Calu3 (cell line): ENCODE measurements around the gene SLC25A30. TPM values are rescaled to one million over a fixed set of nuclear protein-coding genes. Genes with fewer than 3 reads are reported as not detected.
A peak's percentile ranks its signal among the peaks of the same experiment; 100 is the strongest.

Experiments used
- BruUV-seq: library from RNA; stranded (reverse); fragments of 400-500 nt; replicated peaks from 2 replicates; lab custom pipeline; 2021; lab: Mats Ljungman, UMichigan
- CTCF ChIA-PET: fragments of 300-600 bp; sonication (Branson Sonifier 250); formaldehyde crosslinking; loops from one replicate; lab custom pipeline; 2022; ENCODE audit warnings: antibody characterized with exemption; lab: Charles Lee
- DNase-seq: peaks from one replicate; pipeline ENCODE4 v3.0.0; 2022
- H3K27ac Mint-ChIP-seq: one replicate; pipeline ENCODE4 v1.8.0; 2022; ENCODE audit warnings: mixed read lengths; ENCODE audit not compliant: unreplicated experiment
- H3K27me3 Mint-ChIP-seq: one replicate; pipeline ENCODE4 v1.8.0; 2022; ENCODE audit warnings: mixed read lengths; ENCODE audit not compliant: unreplicated experiment
- H3K36me3 Mint-ChIP-seq: one replicate; pipeline ENCODE4 v1.8.0; 2022; ENCODE audit warnings: mild to moderate bottlenecking, moderate library complexity, mixed read lengths; ENCODE audit not compliant: insufficient read depth, unreplicated experiment
- H3K4me1 Mint-ChIP-seq: one replicate; pipeline ENCODE4 v1.8.0; 2022; ENCODE audit warnings: mild to moderate bottlenecking, low read depth, mixed read lengths; ENCODE audit not compliant: unreplicated experiment
- H3K4me3 Mint-ChIP-seq: one replicate; pipeline ENCODE4 v1.8.0; 2022; ENCODE audit warnings: mild to moderate bottlenecking, low read depth, moderate library complexity, mixed read lengths; ENCODE audit not compliant: unreplicated experiment
- H3K9me3 Mint-ChIP-seq: one replicate; pipeline ENCODE4 v1.8.0; 2022; ENCODE audit warnings: low read depth, mixed read lengths; ENCODE audit not compliant: unreplicated experiment
- intact Hi-C: fragments of 100-400 bp; cut with micrococcal nuclease; formaldehyde crosslinking; loops from one replicate; pipeline ENCODE4 v1.10.0; 2022; ENCODE audit not compliant: unreplicated experiment
- total RNA-seq: library from RNA; stranded (reverse); gene quantifications from 2 replicates; pipeline ENCODE4 v1.2.3, GENCODE V29; 2022
- TF ChIP-seq, protein P1 (sequence below): fragments of 200-600 bp; IDR thresholded peaks from one replicate; pipeline ENCODE4 v1.8.0; 2022; ENCODE audit warnings: antibody characterized with exemption; ENCODE audit not compliant: unreplicated experiment

The SLC25A30 gene
- total RNA-seq, 1 experiment from 2014 or later = 18.2 TPM

DNA sequence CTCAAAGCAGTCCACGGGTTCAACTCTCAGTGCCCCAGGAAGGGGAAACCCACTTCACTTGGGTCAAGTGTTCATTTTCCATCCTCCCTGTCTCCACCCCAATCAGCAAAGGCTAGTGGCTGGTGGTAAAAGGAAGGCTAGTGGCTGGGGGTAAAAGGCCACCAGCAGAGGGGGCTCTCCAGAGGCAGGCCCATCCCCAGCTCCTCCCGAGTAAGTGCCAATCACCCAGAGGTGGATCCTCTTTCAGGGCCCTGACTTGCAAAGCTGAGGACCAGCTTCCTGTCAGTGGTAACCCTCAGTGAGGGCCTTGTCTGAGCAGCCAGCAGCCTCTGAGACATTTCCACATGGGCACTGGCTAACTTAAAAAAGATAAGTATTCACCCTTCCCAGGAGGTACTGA is 55.2 kb downstream of the SLC25A30 start:
- BruUV-seq = no TSS peak
- Mint-ChIP-seq H3K27ac (peak overlapping the region; percentile 92), H3K27me3 (no peaks in the 10 kb centered on the region), H3K36me3 (peaks cover 37% of the 10 kb centered on the region), H3K9me3 (no peaks in the 10 kb centered on the region), H3K4me1 (peaks cover 22% of the 10 kb centered on the region), H3K4me3 (no peak overlapping the region)
- intact Hi-C loops = no loop called here
- no peak for DNase-seq
- TF ChIP-seq, protein P1, sequence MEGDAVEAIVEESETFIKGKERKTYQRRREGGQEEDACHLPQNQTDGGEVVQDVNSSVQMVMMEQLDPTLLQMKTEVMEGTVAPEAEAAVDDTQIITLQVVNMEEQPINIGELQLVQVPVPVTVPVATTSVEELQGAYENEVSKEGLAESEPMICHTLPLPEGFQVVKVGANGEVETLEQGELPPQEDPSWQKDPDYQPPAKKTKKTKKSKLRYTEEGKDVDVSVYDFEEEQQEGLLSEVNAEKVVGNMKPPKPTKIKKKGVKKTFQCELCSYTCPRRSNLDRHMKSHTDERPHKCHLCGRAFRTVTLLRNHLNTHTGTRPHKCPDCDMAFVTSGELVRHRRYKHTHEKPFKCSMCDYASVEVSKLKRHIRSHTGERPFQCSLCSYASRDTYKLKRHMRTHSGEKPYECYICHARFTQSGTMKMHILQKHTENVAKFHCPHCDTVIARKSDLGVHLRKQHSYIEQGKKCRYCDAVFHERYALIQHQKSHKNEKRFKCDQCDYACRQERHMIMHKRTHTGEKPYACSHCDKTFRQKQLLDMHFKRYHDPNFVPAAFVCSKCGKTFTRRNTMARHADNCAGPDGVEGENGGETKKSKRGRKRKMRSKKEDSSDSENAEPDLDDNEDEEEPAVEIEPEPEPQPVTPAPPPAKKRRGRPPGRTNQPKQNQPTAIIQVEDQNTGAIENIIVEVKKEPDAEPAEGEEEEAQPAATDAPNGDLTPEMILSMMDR = no peak
- CTCF ChIA-PET = no interaction called here

DNA sequence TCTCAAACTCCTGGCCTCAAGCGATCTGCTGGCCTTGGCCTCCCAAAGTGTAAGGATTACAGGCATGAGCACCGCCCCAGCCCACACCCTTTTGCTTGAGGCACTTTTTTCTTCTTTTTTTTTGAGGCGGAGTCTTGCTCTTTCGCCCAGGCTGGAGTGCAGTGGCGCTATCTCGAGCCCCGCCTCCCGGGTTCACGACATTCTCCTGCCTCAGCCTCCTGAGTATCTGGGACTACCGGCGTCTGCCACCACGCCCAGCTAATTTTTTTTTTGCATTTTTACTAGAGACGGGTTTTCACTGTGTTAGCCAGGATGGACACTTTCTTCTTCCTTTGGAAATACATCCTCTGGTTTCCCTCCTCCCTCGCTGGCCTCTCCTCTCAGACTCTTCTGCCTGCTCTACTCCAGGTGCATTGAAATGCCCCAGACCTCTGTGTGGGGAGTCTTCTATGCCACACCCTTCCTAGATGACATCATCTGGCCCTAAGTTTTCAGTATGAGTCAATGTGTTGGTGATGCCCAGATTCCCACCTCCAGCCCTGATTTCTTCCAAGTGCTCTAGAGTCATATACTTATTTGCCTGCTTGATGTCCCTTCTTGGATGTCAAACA is 56.5 kb downstream of the SLC25A30 start:
- intact Hi-C loops = no loop called here
- peak overlapping the region; percentile 92 for H3K27ac Mint-ChIP-seq
- peak overlapping the region; percentile 60 for H3K4me3 Mint-ChIP-seq
- H3K9me3 Mint-ChIP-seq = no peaks in the 10 kb centered on the region
- H3K27me3 Mint-ChIP-seq = no peaks in the 10 kb centered on the region
- peaks cover 15% of the 10 kb centered on the region for H3K4me1 Mint-ChIP-seq
- CTCF ChIA-PET = no interaction called here
- peak; percentile 59 for DNase-seq
- BruUV-seq = no TSS peak
- H3K36me3 Mint-ChIP-seq = peaks cover 27% of the 10 kb centered on the region
- TF ChIP-seq, protein P1 = no peak

DNA sequence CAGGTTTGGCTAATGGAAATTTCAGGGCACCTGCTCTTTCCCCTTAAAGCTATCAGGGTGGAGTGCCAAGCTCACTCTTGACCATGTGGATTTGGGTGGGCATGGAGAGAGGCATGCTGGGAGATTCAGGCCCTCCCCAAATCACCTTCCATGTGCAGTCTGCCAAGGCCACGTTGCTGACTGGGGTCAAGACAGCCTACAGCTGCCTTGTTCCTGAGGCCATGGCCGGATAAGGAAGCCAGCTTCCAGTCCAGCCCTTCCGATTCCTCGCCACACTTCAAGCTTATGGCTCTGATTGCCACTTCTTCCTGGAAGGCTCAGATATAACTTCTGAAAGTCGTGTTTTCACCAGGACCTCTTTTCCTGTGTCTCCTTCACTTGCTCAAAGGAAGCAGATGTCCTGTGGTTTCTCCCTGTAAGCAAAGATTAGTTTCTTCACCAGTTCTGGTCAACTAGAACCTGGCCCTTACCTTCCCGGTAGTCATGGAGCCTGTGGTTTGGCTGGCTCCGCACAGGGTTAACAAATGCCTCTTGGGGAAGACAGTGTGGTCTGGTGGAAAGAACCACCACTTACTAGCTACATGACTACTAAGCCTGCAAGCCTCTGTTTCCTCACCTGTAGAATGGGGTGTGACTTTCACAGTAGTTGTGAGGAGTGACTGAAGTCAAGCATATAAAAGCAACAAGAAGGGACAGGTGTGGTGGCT is 61.1 kb downstream of the SLC25A30 start:
- TF ChIP-seq, protein P1 = no peak
- Mint-ChIP-seq H3K4me3 (no peak overlapping the region), H3K27ac (no peak overlapping the region), H3K27me3 (no peaks in the 10 kb centered on the region), H3K4me1 (peaks cover 8% of the 10 kb centered on the region), H3K9me3 (no peaks in the 10 kb centered on the region), H3K36me3 (peaks cover 24% of the 10 kb centered on the region)
- DNase-seq = no peak
- intact Hi-C loops = no loop called here
- BruUV-seq = no TSS peak
- CTCF ChIA-PET = no interaction called here

DNA sequence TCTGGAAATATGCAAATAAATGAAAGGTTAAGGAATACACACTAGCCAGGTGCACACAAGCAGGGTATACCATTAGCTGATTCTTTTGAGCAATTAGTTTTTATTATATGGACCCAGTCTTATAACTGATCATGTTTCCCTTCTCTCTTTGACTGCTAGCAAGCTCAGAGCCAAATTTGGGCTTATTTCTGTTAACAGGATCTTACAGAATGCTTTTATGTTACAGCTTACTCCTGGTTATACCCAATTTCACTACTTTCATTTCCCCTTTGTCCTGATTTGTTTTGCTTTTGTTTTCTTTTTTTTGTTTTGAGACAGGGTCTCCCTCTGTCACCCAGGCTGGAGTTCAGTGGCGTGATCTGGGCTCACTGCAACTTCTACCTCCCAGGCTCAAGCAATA is 64.3 kb downstream of the SLC25A30 start:
- intact Hi-C loops = no loop called here
- peaks cover 27% of the 10 kb centered on the region for H3K36me3 Mint-ChIP-seq

More for the DNA sequence above, 64.3 kb downstream of the SLC25A30 start:
- Mint-ChIP-seq H3K4me3 (no peak overlapping the region), H3K27me3 (no peaks in the 10 kb centered on the region), H3K9me3 (no peaks in the 10 kb centered on the region), H3K4me1 (peaks cover 8% of the 10 kb centered on the region), H3K27ac (no peak overlapping the region)
- DNase-seq = no peak
- no TSS peak for BruUV-seq
- TF ChIP-seq, protein P1 = no peak
- CTCF ChIA-PET = no interaction called here
